Activated gamma-delta T cell treated with Interleukin-2 at 50 U/mL for 16 hours (primary cell): ENCODE results near the gene SLC25A17.
A peak's percentile ranks its signal among the peaks of the same experiment; 100 is the strongest.
"Not testable (repeated sequence)": the region's sequence is repeated elsewhere in the genome, so short reads cannot be mapped to it uniquely, and the experiment has no call there.

ENCODE experiments used
- DNase-seq: peaks from one replicate; pipeline ENCODE4 v3.0.0-alpha.2; 2020

The SLC25A17 gene

GRCh38 chr22:40818747-40819598, at the start of gene SLC25A17:
SLC25A17 (minus strand) TSS chr22:40819346; CDS start chr22:40819248, 98 bp downstream.
- DNase-seq = peak; percentile 89

GRCh38 chr22:40868379-40868778, 49.2 kb upstream of the SLC25A17 start:
- DNase-seq = not testable (repeated sequence)

GRCh38 chr22:40867109-40867508, 48.0 kb upstream of the SLC25A17 start:
- DNase-seq = no peak

- no peak for DNase-seq
Observed at GRCh38 chr22:40862537-40862936, 43.4 kb upstream of the SLC25A17 start.

- no peak for DNase-seq
Observed at GRCh38 chr22:40862013-40862412, 42.9 kb upstream of the SLC25A17 start, which contains the start of gene DNAJB7. DNAJB7 (minus strand) TSS chr22:40862113; CDS start chr22:40861994, 119 bp downstream.

- DNase-seq = no peak
Observed at GRCh38 chr22:40857309-40857855, 38.2 kb upstream of the SLC25A17 start.

GRCh38 chr22:40856513-40857308, 37.6 kb upstream of the SLC25A17 start, which contains the start of the genes ST13 and XPNPEP3:
ST13 (minus strand) TSS chr22:40856639; CDS start chr22:40856540, 99 bp downstream.
XPNPEP3 (plus strand) TSS chr22:40857148; CDS start chr22:40857182, 34 bp downstream.
- DNase-seq = peak; percentile 95

GRCh38 chr22:40855979-40856512, 36.9 kb upstream of the SLC25A17 start:
- DNase-seq = peak; percentile 16

GRCh38 chr22:40855071-40855978, 36.2 kb upstream of the SLC25A17 start:
- no peak for DNase-seq

GRCh38 chr22:40853961-40854360, 34.8 kb upstream of the SLC25A17 start:
- DNase-seq = no peak

- no peak for DNase-seq
Observed at GRCh38 chr22:40853333-40853732, 34.2 kb upstream of the SLC25A17 start.

- DNase-seq = not testable (repeated sequence)
Observed at GRCh38 chr22:40845816-40846215, 26.7 kb upstream of the SLC25A17 start.

GRCh38 chr22:40844951-40845350, 25.8 kb upstream of the SLC25A17 start:
- no peak for DNase-seq

- DNase-seq = no peak
Observed at GRCh38 chr22:40838486-40838885, 19.3 kb upstream of the SLC25A17 start.

- DNase-seq = no peak
Observed at GRCh38 chr22:40834619-40835018, 15.5 kb upstream of the SLC25A17 start.

- DNase-seq = no peak
Observed at GRCh38 chr22:40829131-40829530, 10.0 kb upstream of the SLC25A17 start.

- no peak for DNase-seq
Observed at GRCh38 chr22:40826984-40827741, 8.0 kb upstream of the SLC25A17 start.

- DNase-seq = not testable (repeated sequence)
Observed at GRCh38 chr22:40826292-40826691, 7.1 kb upstream of the SLC25A17 start.

GRCh38 chr22:40823426-40823825, 4.3 kb upstream of the SLC25A17 start:
- DNase-seq = no peak

GRCh38 chr22:40819599-40820140, 524 bp upstream of the SLC25A17 start:
- no peak for DNase-seq
